GM19238 (cell line): Measurements from ENCODE around the gene POLR2L.

ENCODE experiments used
- DNase-seq: peaks from one replicate; pipeline ENCODE4 v3.0.0; 2011; ENCODE audit warnings: low spot score; ENCODE audit not compliant: insufficient read length

The POLR2L gene

GRCh38 chr11:869399-870126, 27.2 kb upstream of the POLR2L start:
- no peak for DNase-seq

- no peak for DNase-seq
Measured at GRCh38 chr11:868802-869201, 26.5 kb upstream of the POLR2L start.

GRCh38 chr11:868394-868793, 26.1 kb upstream of the POLR2L start:
- DNase-seq = no peak

- DNase-seq = no peak
Measured at GRCh38 chr11:867856-868358, 25.6 kb upstream of the POLR2L start.

- no peak for DNase-seq
Measured at GRCh38 chr11:866481-866880, 24.2 kb upstream of the POLR2L start.

- no peak for DNase-seq
Measured at GRCh38 chr11:865462-866430, 23.4 kb upstream of the POLR2L start.

- no peak for DNase-seq
Measured at GRCh38 chr11:864898-865297, 22.6 kb upstream of the POLR2L start.

- DNase-seq = no peak
Measured at GRCh38 chr11:863910-864827, 21.8 kb upstream of the POLR2L start.

- DNase-seq = no peak
Measured at GRCh38 chr11:863023-863909, 20.9 kb upstream of the POLR2L start.

GRCh38 chr11:862696-863022, 20.3 kb upstream of the POLR2L start:
- no peak for DNase-seq

GRCh38 chr11:862081-862661, 19.8 kb upstream of the POLR2L start:
- DNase-seq = no peak

GRCh38 chr11:861105-861479, 18.8 kb upstream of the POLR2L start:
- DNase-seq = no peak

GRCh38 chr11:860234-861104, 18.1 kb upstream of the POLR2L start:
- no peak for DNase-seq

GRCh38 chr11:859394-860131, 17.2 kb upstream of the POLR2L start:
- no peak for DNase-seq

GRCh38 chr11:858762-859339, 16.5 kb upstream of the POLR2L start:
- DNase-seq = no peak

- no peak for DNase-seq
Measured at GRCh38 chr11:858053-858761, 15.9 kb upstream of the POLR2L start.

GRCh38 chr11:856397-856796, 14.1 kb upstream of the POLR2L start:
- no peak for DNase-seq
